Brain microvascular endothelial cell (primary cell): ENCODE measurements around the gene LMBR1.

Experiments
- DNase-seq: peaks from one replicate; pipeline ENCODE4 v3.0.0-alpha.2; 2020
- H3K27ac ChIP-seq: fragments of 250-450 bp; sonication (Bioruptor Pico); 2 replicates; pipeline ENCODE4 v1.5.1; 2020; ENCODE audit warnings: mild to moderate bottlenecking, moderate library complexity
- H3K27me3 ChIP-seq: fragments of 250-450 bp; sonication (Bioruptor Pico); replicated peaks from 2 replicates; pipeline ENCODE4 v1.5.1; 2020; ENCODE audit warnings: mild to moderate bottlenecking
- H3K36me3 ChIP-seq: fragments of 250-450 bp; sonication (Bioruptor Pico); replicated peaks from 2 replicates; pipeline ENCODE4 v1.5.1; 2020; ENCODE audit warnings: mild to moderate bottlenecking
- H3K4me3 ChIP-seq: 2 replicates; pipeline ENCODE4 v1.5.1; 2011; ENCODE audit warnings: low read depth, mild to moderate bottlenecking, control low read depth, low read length, moderate library complexity
- CTCF ChIP-seq: IDR thresholded peaks from 2 replicates; pipeline ENCODE4 v1.5.1; 2011; ENCODE audit warnings: low read depth, mild to moderate bottlenecking, moderate library complexity, low read length, control low read depth, inconsistent platforms; ENCODE audit errors: missing control alignments
- in situ Hi-C: cut with HindIII; loops from 2 replicates; pipeline ENCODE4 v1.10.0; 2017; ENCODE audit warnings: low sequenced_read_pairs, low pct_ligation_motif_present

LMBR1 gene

GRCh38 chr7:156795415-156795814 is 97.6 kb downstream of the LMBR1 start:
- no peak overlapping the region for H3K27ac ChIP-seq
- H3K36me3 ChIP-seq = no peaks in the 10 kb centered on the region
- no peaks in the 10 kb centered on the region for H3K27me3 ChIP-seq
- TF ChIP-seq CTCF = no peak
- in situ Hi-C loops = no loop called here
- DNase-seq = no peak
- no peak overlapping the region for H3K4me3 ChIP-seq

GRCh38 chr7:156793334-156793733 is 99.6 kb downstream of the LMBR1 start:
- no peak for TF ChIP-seq CTCF
- no peak overlapping the region for H3K27ac ChIP-seq
- in situ Hi-C loops = no loop called here

GRCh38 chr7:156792611-156793010 is 100.4 kb downstream of the LMBR1 start:
- Histone ChIP-seq H3K4me3 (no peak overlapping the region), H3K36me3 (no peaks in the 10 kb centered on the region), H3K27me3 (no peaks in the 10 kb centered on the region), H3K27ac (no peak overlapping the region)
- TF ChIP-seq CTCF = no peak
- in situ Hi-C loops = no loop called here
- DNase-seq = no peak

More at GRCh38 chr7:156793334-156793733, 99.6 kb downstream of the LMBR1 start:
- Histone ChIP-seq H3K36me3 (no peaks in the 10 kb centered on the region), H3K27me3 (no peaks in the 10 kb centered on the region), H3K4me3 (no peak overlapping the region)
- DNase-seq = no peak

GRCh38 chr7:156791241-156791640 is 101.7 kb downstream of the LMBR1 start:
- no peak overlapping the region for H3K4me3 ChIP-seq
- TF ChIP-seq CTCF = no peak
- H3K36me3 ChIP-seq = no peaks in the 10 kb centered on the region
- H3K27ac ChIP-seq = no peak overlapping the region
- in situ Hi-C loops = no loop called here
- H3K27me3 ChIP-seq = no peaks in the 10 kb centered on the region
- DNase-seq = no peak

- Histone ChIP-seq H3K27me3 (no peaks in the 10 kb centered on the region), H3K36me3 (no peaks in the 10 kb centered on the region), H3K27ac (no peak overlapping the region), H3K4me3 (no peak overlapping the region)
- DNase-seq = no peak
- in situ Hi-C loops = no loop called here
- no peak for TF ChIP-seq CTCF
Observed at GRCh38 chr7:156790264-156790663, 102.7 kb downstream of the LMBR1 start.

- no peak for DNase-seq
- no peak for TF ChIP-seq CTCF
- Histone ChIP-seq H3K27me3 (no peaks in the 10 kb centered on the region), H3K27ac (no peak overlapping the region), H3K4me3 (no peak overlapping the region), H3K36me3 (no peaks in the 10 kb centered on the region)
- in situ Hi-C loops = no loop called here
Observed at GRCh38 chr7:156785998-156786543, 106.9 kb downstream of the LMBR1 start.
